Adrenal gland (tissue), 12 donors: ENCODE results near the gene GOLGA6C. TPM values are rescaled to one million over a fixed set of nuclear protein-coding genes. Genes with fewer than 3 reads are reported as not detected.
"Not testable (repeated sequence)": the region's sequence is repeated elsewhere in the genome, so short reads cannot be mapped to it uniquely, and the experiment has no call there.

ENCODE experiments used
- DNase-seq, 7 donors: peaks; one replicate each; pipeline ENCODE4 v3.0.0-alpha.2; 2019 to 2020
- H3K27ac ChIP-seq, 5 donors: fragments of 200-600 bp; sonication (generic) in 4 of 5; 1 replicate in 3 of 5; 2 replicates in 2 of 5; pipeline versions ENCODE4 v1.5.1 to v1.8.0; 2016 to 2020; ENCODE audit warnings: mild to moderate bottlenecking in 1 of 5
- H3K27me3 ChIP-seq: fragments of 200-600 bp; 2 replicates; pipeline ENCODE4 v1.8.0; 2021
- H3K36me3 ChIP-seq, 2 donors: fragments of 200-600 bp; replicated peaks in 1 of 2; 1 replicate in 1 of 2; 2 replicates in 1 of 2; pipeline versions ENCODE4 v1.5.1 to v1.8.0; 2018 to 2022
- H3K4me1 ChIP-seq, 2 donors: fragments of 200-600 bp; replicated peaks in 1 of 2; 1 replicate in 1 of 2; 2 replicates in 1 of 2; pipeline versions ENCODE4 v1.5.1 to v1.8.0; 2018 to 2021
- H3K4me3 ChIP-seq, 4 donors: fragments of 200-600 bp; sonication (generic) in 3 of 4; one replicate each; pipeline ENCODE4 v1.5.1; 2016 to 2018
- H3K9me3 ChIP-seq, 3 donors: fragments of 200-600 bp; sonication (generic) in 1 of 3; replicated peaks in 1 of 3; 1 replicate in 2 of 3; 2 replicates in 1 of 3; pipeline versions ENCODE4 v1.5.1 to v1.8.0; 2016 to 2021
- POLR2A ChIP-seq, 2 donors: fragments of 450-650 bp; IDR thresholded peaks; one replicate each; pipeline ENCODE4 v1.6.1; 2017; ENCODE audit warnings: antibody characterized with exemption in 2 of 2, mild to moderate bottlenecking in 2 of 2, moderate library complexity in 1 of 2
- WGBS, 4 donors: extraction: QIAGEN DNeasy Blood & Tissue Kit in 2 of 4; methylation state at CpG; one replicate each; pipeline versions ENCODE4 v1.1.5 to v1.1.7; 2013 to 2017; 5-methylcytosine and 5-hydroxymethylcytosine counted together
- intact Hi-C, 2 donors: fragments of 100-400 bp; cut with DNase I; formaldehyde crosslinking; loops; one replicate each; pipeline versions ENCODE4 v1.14.1 to v1.15.0; 2022 to 2023
- polyA plus RNA-seq, 3 donors: library from polyadenylated mRNA; stranded (reverse); fragments of 200-250 nt in 2 of 3; fragments of 350-450 nt in 1 of 3; fragmentation: Illumina TruSeq in 1 of 3; extraction: RNeasy Lipid Tissue Mini Kit (QIAGEN cat#74804) in 1 of 3; gene quantifications; one replicate each; pipeline ENCODE4 v1.2.3, GENCODE V29; 2013 to 2014
- total RNA-seq, 9 donors: library from RNA; depleted of rRNA in 4 of 9; stranded (reverse); fragments of >200 nt in 4 of 9; fragments of 120-200 nt in 1 of 9; fragmentation: NEBNext Ultra II Directional in 1 of 9; extraction: Animal tissue kit (Norgen Biotek cat#: 25700) in 1 of 9; gene quantifications; one replicate each; pipeline versions ENCODE4 v1.1.0 to v1.2.4, GENCODE V29; 2013 to 2023
- TF ChIP-seq, protein P1 (sequence below), 6 experiments: fragments of 450-650 bp in 4 of 6; fragments of 200-600 bp in 2 of 6; sonication (generic) in 1 of 6; IDR thresholded peaks; 1 replicate in 5 of 6; 2 replicates in 1 of 6; pipeline versions ENCODE4 v1.5.1 to v1.8.0; 2016 to 2021; ENCODE audit warnings: antibody characterized with exemption in 6 of 6, mild to moderate bottlenecking in 2 of 6, moderate library complexity in 1 of 6
- donor health status: healthy with polysubstance abuse.
- donor health status: Bipolar disorder and iron deficiency.
- donor health status: DM: yes; HTN: yes; CAD: no.
- donor health status: DM: no; HTN: no; CAD: no.
- donor health status: DM: no; HTN: no; CAD: no.
- donor health status: DM: yes; HTN: yes; CAD: no.

Gene GOLGA6C
- total and polyA plus RNA-seq, 12 donors, result not detected

DNA sequence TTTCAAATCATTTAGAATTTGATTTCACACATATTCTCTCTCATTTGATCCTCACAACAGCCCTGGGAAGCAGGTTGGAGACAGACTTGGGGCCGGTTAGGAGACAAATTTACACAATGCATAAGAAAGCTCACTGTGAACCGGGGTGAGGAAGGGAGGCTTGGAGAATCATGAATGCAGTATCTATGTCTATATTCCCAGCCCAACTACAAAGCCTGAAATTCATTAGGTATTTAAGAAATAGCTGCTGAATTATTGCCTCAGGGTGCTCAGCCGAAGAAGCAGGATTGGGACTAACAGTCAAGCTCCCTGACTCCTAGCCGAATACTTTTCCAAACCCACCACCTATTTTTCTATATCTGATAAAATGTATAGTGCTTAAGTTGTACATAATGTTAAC is 8.4 kb upstream of the GOLGA6C start:
- TF ChIP-seq, protein P1, sequence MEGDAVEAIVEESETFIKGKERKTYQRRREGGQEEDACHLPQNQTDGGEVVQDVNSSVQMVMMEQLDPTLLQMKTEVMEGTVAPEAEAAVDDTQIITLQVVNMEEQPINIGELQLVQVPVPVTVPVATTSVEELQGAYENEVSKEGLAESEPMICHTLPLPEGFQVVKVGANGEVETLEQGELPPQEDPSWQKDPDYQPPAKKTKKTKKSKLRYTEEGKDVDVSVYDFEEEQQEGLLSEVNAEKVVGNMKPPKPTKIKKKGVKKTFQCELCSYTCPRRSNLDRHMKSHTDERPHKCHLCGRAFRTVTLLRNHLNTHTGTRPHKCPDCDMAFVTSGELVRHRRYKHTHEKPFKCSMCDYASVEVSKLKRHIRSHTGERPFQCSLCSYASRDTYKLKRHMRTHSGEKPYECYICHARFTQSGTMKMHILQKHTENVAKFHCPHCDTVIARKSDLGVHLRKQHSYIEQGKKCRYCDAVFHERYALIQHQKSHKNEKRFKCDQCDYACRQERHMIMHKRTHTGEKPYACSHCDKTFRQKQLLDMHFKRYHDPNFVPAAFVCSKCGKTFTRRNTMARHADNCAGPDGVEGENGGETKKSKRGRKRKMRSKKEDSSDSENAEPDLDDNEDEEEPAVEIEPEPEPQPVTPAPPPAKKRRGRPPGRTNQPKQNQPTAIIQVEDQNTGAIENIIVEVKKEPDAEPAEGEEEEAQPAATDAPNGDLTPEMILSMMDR (IDR thresholded peaks at IDR 0.05), result no peak
- no peak for TF ChIP-seq POLR2A (IDR thresholded peaks at IDR 0.05)
- Histone ChIP-seq H3K9me3 (no peaks in the 10 kb centered on the region), H3K27ac (no peak overlapping the region), H3K4me1 (no peaks in the 10 kb centered on the region), H3K4me3 (no peak overlapping the region), H3K27me3 (no peaks in the 10 kb centered on the region), H3K36me3 (no peaks in the 10 kb centered on the region)
- WGBS, 4 donors, result 72 to 83% (median 77%) methylated on average over 4 of the region's 4 CpGs
- intact Hi-C loops, result no loop called here
- DNase-seq, result no peak

DNA sequence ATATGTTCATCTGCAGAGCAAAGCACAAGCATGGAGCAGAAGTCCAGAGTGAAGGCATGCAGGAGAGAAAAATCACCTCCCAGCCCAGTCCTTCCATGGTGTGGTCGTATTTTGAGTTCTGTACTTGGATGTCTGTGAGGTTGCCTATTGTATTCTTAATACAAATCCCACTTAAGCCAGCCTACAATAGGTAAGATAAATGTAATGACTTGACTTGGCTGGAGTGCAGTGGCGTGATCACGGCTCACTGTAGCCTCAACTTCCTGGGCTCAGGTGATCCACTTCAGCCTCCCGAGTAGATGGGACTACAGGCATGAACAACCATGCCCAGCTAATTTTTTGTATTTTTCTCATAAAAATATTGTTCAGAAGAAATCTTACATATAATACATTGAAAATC is 6.8 kb upstream of the GOLGA6C start:
- H3K9me3 ChIP-seq, H3K27me3 ChIP-seq, intact Hi-C loops, H3K27ac ChIP-seq, DNase-seq, H3K4me1 ChIP-seq, H3K36me3 ChIP-seq, H3K4me3 ChIP-seq: not testable (repeated sequence)
- WGBS, 4 donors, result 80 to 87% (median 83%) methylated on average over 4 of the region's 4 CpGs

DNA sequence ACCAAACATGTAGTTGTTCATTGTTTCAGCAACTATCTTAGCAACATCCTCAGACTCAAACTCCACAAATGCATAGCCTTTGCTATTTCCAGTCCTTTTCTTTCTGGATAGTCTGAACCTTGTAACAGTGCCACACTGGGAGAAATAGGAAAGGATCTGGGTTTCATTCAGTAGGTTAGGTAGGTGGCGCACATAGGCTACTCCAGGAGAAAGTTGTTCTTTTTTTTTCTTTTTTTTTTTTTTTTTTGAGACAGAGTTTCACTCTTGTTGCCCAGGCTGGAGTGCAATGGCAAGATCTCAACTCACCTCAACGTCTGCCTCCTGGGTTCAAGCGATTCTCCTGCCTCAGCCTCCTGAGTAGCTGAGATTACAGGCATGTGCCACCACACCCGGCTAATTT is 5.8 kb upstream of the GOLGA6C start:
- not testable (repeated sequence) for DNase-seq

DNA sequence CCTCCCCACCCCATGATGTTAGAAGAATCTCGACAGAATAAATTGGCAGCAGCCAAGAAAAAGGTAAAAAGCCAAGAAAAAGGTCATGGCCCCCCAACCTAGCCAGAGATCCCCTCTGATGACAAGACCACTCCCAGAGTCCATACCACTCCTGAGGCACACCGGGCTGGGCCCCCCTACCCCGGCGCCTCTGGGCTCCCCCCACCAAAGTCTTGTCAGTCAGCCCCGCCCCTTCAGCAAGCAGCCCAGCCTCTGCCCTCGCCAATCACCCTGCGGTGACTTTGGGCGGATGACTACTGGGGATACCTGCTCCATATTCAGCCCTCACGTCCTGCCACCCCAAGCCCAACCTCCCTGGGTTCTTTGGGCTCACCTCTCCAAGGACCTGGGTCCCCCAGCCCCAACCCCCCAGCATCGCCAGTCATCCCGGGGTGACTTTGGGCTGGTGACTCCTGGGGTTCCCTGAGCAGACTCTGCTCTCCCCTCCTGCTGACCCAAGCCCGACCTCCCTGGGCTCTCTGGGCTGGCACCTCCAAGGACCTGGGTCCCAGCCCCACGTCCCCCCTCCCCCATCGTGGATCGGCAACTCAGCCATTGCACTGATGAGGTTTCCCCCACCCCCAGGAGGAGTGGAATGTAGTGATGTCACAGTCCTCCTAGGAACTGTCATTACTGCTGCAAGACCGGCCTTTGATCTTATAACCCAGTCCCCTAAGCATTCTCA is 648 bp downstream of the GOLGA6C start:
- H3K27ac ChIP-seq, H3K4me3 ChIP-seq, H3K36me3 ChIP-seq, H3K27me3 ChIP-seq, H3K9me3 ChIP-seq, intact Hi-C loops, H3K4me1 ChIP-seq, DNase-seq: not testable (repeated sequence)
- WGBS, 4 donors, result 78 to 80% (median 79%) methylated on average over 1 to 11 of the region's 16 CpGs; no CpG with 5 or more reads in 1 of the 4 donors

More for the DNA sequence above, 5.8 kb upstream of the GOLGA6C start:
- H3K9me3 ChIP-seq, H3K27ac ChIP-seq, H3K4me3 ChIP-seq, intact Hi-C loops, H3K27me3 ChIP-seq, H3K4me1 ChIP-seq, H3K36me3 ChIP-seq: not testable (repeated sequence)
- WGBS, 4 donors, result 73 to 87% (median 78%) methylated on average over 4 of the region's 4 CpGs

DNA sequence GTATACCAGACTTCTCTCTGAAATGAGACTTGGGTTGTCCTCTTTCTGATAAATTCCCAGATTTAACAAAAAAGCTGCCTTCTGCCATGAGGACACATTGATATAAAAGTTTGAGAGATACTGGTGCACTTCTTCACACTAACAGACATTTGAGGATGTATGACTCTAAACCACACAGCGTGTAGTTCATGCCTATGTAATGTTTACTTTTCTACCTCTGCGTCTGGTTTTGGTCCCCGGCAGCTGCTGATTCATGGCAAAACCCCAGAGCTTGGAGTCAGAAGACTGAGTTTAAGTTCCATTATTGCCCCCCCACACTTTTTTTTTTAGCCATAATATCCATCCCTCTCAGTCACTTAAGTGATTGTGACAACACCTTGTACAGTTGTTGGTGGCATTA is 1.7 kb downstream of the GOLGA6C start:
- H3K27ac ChIP-seq, H3K36me3 ChIP-seq, H3K4me1 ChIP-seq, DNase-seq, H3K27me3 ChIP-seq, H3K9me3 ChIP-seq, intact Hi-C loops, H3K4me3 ChIP-seq: not testable (repeated sequence)
- no CpG with 5 or more reads among the region's 3 CpGs for WGBS, 4 donors

DNA sequence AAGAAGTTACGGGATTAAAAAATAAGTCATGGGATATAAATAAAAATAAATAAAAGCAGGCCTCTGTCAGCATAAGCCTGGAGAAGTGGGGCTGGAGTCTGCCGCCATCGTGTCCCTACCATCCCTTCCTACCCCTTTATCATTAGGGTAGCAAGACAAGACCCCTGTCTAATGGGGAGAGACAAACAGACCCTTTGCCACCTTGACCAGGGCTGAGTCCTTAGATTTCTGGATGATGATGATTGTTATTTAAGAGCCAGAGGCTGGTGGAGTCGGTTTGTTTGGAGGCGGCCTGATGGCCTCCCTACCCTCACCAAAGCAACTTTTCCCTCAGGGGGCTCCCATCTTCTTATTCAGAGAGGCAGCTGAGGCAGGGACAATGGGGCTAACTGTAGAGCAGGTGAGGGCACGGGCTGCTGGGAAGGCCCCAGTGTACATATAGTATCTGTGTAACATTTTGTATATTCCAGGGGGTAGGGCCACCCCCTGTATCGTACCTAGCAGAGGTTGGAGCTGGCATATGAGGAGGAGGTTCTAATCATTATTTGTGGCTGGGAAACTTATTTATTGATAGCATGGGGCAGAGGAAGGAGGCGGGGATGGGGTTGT is 15.7 kb downstream of the GOLGA6C start:
- H3K9me3 ChIP-seq, H3K4me1 ChIP-seq, H3K27me3 ChIP-seq, DNase-seq, H3K27ac ChIP-seq, H3K36me3 ChIP-seq, H3K4me3 ChIP-seq, intact Hi-C loops: not testable (repeated sequence)
- 87 to 93% (median 87%) methylated on average over 1 to 4 of the region's 8 CpGs for WGBS, 4 donors
